Lower leg skin (tissue), 4 donors: ENCODE measurements around the gene RNF11. TPM values are rescaled to one million over a fixed set of nuclear protein-coding genes. Genes with fewer than 3 reads are reported as not detected.

ENCODE experiments used
- DNase-seq, 2 donors: peaks; one replicate each; pipeline ENCODE4 v3.0.0-alpha.2; 2019; ENCODE audit warnings: low spot score in 2 of 2
- H3K4me3 ChIP-seq: fragments of 200-600 bp; sonication (generic); 2 replicates; pipeline ENCODE4 v1.5.1; 2017; ENCODE audit warnings: mild to moderate bottlenecking, low read depth; ENCODE audit not compliant: poor library complexity, severe bottlenecking
- POLR2A ChIP-seq, 2 donors: fragments of 450-650 bp; IDR thresholded peaks; one replicate each; pipeline ENCODE4 v1.6.1; 2016 to 2017; ENCODE audit warnings: antibody characterized with exemption in 2 of 2, mild to moderate bottlenecking in 1 of 2, moderate library complexity in 1 of 2
- WGBS, 2 donors: methylation state at CpG; one replicate each; pipeline ENCODE4 v1.1.5; 2018; 5-methylcytosine and 5-hydroxymethylcytosine counted together
- intact Hi-C: fragments of 100-400 bp; cut with DNase I; formaldehyde crosslinking; loops from one replicate; pipeline ENCODE4 v1.15.0; 2023; ENCODE audit warnings: low total_unique reads
- total RNA-seq, 4 donors: library from RNA; depleted of rRNA; stranded (reverse); fragments of >200 nt; gene quantifications; one replicate each; pipeline ENCODE4 v1.1.0, GENCODE V29; 2016
- TF ChIP-seq, protein P1 (sequence below), 3 donors: fragments of 450-650 bp; IDR thresholded peaks; one replicate each; pipeline ENCODE4 v1.5.1; 2016; ENCODE audit warnings: antibody characterized with exemption in 3 of 3, mild to moderate bottlenecking in 3 of 3, moderate library complexity in 2 of 3

The RNF11 gene
- total RNA-seq, 4 donors from 2014 or later, result 65.4 to 95.3 (median 81.6) TPM

DNA sequence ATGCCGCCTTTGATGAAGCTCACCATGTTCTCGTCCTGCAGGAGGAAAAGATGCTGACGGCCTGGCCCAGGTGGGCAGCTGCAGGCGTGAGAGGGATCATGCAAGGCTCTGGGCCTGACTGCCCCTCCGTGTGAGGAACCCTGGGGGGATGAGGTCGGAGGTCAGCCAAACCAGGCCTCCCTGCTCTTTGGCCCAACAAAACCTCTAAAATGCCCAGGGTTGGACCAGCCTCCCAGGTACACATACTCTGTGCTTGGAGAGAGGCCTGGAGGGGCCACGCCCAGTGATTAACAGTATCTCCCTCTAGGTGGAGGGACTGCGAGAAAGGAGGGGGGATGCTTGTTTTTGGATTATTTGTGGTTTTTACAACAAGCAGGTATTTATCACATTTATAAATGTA, 73.2 kb downstream of the RNF11 start:
- WGBS, 2 donors, result 86 to 88% methylated on average over 8 of the region's 8 CpGs
- intact Hi-C loops, result no loop called here
- no peak overlapping the region for H3K4me3 ChIP-seq
- no peak for DNase-seq
- no peak for TF ChIP-seq POLR2A (IDR thresholded peaks at IDR 0.05)
- TF ChIP-seq, protein P1, sequence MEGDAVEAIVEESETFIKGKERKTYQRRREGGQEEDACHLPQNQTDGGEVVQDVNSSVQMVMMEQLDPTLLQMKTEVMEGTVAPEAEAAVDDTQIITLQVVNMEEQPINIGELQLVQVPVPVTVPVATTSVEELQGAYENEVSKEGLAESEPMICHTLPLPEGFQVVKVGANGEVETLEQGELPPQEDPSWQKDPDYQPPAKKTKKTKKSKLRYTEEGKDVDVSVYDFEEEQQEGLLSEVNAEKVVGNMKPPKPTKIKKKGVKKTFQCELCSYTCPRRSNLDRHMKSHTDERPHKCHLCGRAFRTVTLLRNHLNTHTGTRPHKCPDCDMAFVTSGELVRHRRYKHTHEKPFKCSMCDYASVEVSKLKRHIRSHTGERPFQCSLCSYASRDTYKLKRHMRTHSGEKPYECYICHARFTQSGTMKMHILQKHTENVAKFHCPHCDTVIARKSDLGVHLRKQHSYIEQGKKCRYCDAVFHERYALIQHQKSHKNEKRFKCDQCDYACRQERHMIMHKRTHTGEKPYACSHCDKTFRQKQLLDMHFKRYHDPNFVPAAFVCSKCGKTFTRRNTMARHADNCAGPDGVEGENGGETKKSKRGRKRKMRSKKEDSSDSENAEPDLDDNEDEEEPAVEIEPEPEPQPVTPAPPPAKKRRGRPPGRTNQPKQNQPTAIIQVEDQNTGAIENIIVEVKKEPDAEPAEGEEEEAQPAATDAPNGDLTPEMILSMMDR (IDR thresholded peaks at IDR 0.05), result no peak

DNA sequence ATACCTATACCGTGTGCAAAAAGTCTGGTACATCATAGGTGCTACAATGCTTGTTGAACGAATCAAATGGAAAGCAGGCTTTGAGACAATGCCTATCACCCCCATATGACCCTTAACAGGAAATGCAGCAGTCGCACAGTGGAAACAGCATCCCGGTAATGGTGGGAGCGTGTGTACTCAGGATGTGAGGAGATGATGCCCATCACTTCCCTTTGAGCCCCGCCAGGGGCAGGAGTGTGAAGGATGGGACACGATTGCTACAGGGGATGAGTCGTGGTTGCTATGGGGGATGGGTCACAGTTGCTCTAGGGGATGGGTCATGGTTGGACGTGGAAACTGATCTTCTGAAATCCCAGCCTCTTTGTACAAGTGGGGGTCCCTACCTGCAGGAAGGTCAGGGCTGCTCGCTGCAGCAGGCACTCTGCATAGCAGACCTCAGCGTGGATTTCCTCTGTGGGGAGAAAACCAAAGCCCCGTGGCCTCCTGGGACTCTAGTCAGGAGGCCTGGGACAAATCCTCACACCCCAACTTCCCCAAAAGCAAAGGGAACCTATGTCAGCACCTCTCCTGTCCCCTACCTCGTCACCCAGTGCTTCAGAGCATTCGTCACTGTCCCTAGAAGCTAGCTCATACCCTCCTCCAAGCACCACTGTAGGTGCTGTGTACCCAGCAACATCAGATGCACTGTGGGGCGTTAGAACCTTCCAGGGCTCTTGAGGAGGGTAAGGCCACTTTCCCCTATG, 75.0 kb downstream of the RNF11 start:
- no peak for DNase-seq
- intact Hi-C loops, result no loop called here
- 69 to 74% methylated on average over 15 of the region's 15 CpGs for WGBS, 2 donors
- H3K4me3 ChIP-seq, result no peak overlapping the region
- TF ChIP-seq POLR2A (IDR thresholded peaks at IDR 0.05), result no peak
- TF ChIP-seq, protein P1 (IDR thresholded peaks at IDR 0.05), result no peak

- no peak for DNase-seq
- TF ChIP-seq POLR2A (IDR thresholded peaks at IDR 0.05), result no peak
- TF ChIP-seq, protein P1 (IDR thresholded peaks at IDR 0.05), result no peak
- intact Hi-C loops, result no loop called here
- WGBS, 2 donors, result 93 to 97% methylated on average over 5 of the region's 5 CpGs
- H3K4me3 ChIP-seq, result no peak overlapping the region
Observed at GRCh38 chr1:51311826-51312225, 75.8 kb downstream of the RNF11 start.

DNA sequence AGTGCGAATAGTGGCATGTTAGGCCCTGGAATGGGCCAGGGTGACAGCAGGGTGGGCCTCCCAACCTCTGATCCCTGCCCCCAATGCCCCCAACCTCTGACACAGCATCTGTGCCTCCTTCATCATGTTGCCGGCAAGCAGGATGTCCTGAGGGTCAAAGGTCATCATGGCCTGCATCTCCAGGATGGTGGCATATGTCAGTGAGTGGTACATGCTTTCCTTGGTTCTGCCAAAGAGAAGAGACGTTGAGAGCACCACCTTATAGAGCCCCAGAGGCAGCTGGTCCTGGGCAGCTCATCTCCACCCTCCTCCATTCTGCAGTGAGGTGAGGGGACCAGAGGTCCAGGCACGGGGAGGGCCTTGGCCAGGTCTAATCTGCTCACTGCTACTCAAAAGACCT, 76.6 kb downstream of the RNF11 start:
- TF ChIP-seq POLR2A (IDR thresholded peaks at IDR 0.05), result no peak
- TF ChIP-seq, protein P1 (IDR thresholded peaks at IDR 0.05), result no peak
- 92 to 94% methylated on average over 3 to 4 of the region's 4 CpGs for whole genome bisulfite sequencing, 2 donors
- intact Hi-C loops, result no loop called here

GRCh38 chr1:51313268-51313852, 77.3 kb downstream of the RNF11 start:
- no peak for TF ChIP-seq POLR2A (IDR thresholded peaks at IDR 0.05)
- TF ChIP-seq, protein P1 (IDR thresholded peaks at IDR 0.05), result no peak
- WGBS, 2 donors, result 78 to 90% methylated on average over 5 of the region's 5 CpGs
- no peak overlapping the region for H3K4me3 ChIP-seq
- intact Hi-C loops, result no loop called here
- DNase-seq, result no peak

More for the DNA sequence above, 76.6 kb downstream of the RNF11 start:
- H3K4me3 ChIP-seq, result no peak overlapping the region
- no peak for DNase-seq
